MM.1S (cell line): ENCODE data around the gene GIPR.
"Not testable (repeated sequence)": the region's sequence is repeated elsewhere in the genome, so short reads cannot be mapped to it uniquely, and the experiment has no call there.

Experiments used
- DNase-seq: peaks from one replicate; pipeline ENCODE4 v3.0.0-alpha.2; 2015
- H2AFZ ChIP-seq: fragments of 300-600 bp; sonication (generic); 2 replicates; pipeline ENCODE4 v1.6.0; 2016; ENCODE audit warnings: antibody characterized with exemption, low read length
- H3F3A ChIP-seq: fragments of 300-600 bp; sonication (generic); 2 replicates; pipeline ENCODE4 v1.6.1; 2016; ENCODE audit warnings: mild to moderate bottlenecking, antibody characterized with exemption, low read length, moderate library complexity, mixed read lengths; ENCODE audit not compliant: insufficient read depth
- H3K27ac ChIP-seq: fragments of 300-600 bp; sonication (generic); 2 replicates; pipeline ENCODE4 v1.5.1; 2016; ENCODE audit warnings: mild to moderate bottlenecking, low read length
- H3K27me3 ChIP-seq: fragments of 300-600 bp; sonication (generic); replicated peaks from 2 replicates; pipeline ENCODE4 v1.6.0; 2016; ENCODE audit warnings: low read length; ENCODE audit not compliant: insufficient read depth
- H3K36me3 ChIP-seq: fragments of 300-600 bp; sonication (generic); replicated peaks from 2 replicates; pipeline ENCODE4 v1.6.1; 2016; ENCODE audit warnings: mild to moderate bottlenecking, low read length, mixed read lengths; ENCODE audit not compliant: insufficient read depth
- H3K4me1 ChIP-seq: fragments of 300-600 bp; sonication (generic); 2 replicates; pipeline ENCODE4 v1.6.1; 2016; ENCODE audit warnings: low read length, mixed read lengths
- H3K4me2 ChIP-seq: fragments of 300-600 bp; sonication (generic); 2 replicates; pipeline ENCODE4 v1.6.0; 2016; ENCODE audit warnings: low read depth, low read length
- H3K4me3 ChIP-seq: fragments of 300-600 bp; sonication (generic); 2 replicates; pipeline ENCODE4 v1.5.1; 2016; ENCODE audit warnings: low read length, mixed read lengths
- H3K79me2 ChIP-seq: fragments of 300-600 bp; sonication (generic); 2 replicates; pipeline ENCODE4 v1.6.1; 2016; ENCODE audit warnings: mixed run types, low read length, mixed read lengths
- H3K9ac ChIP-seq: fragments of 300-600 bp; sonication (generic); 2 replicates; pipeline ENCODE4 v1.6.1; 2016; ENCODE audit warnings: low read length, mixed read lengths
- H3K9me2 ChIP-seq: fragments of 300-600 bp; sonication (generic); replicated peaks from 2 replicates; pipeline ENCODE4 v1.6.1; 2016; ENCODE audit warnings: mild to moderate bottlenecking, low read length, mixed read lengths; ENCODE audit not compliant: insufficient read depth
- H3K9me3 ChIP-seq: fragments of 300-600 bp; sonication (generic); replicated peaks from 2 replicates; pipeline ENCODE4 v1.6.1; 2016; ENCODE audit warnings: mild to moderate bottlenecking, low read length, mixed read lengths; ENCODE audit not compliant: insufficient read depth
- H4K20me1 ChIP-seq: fragments of 300-600 bp; sonication (generic); 2 replicates; pipeline ENCODE4 v1.6.1; 2016; ENCODE audit warnings: mild to moderate bottlenecking, low read length, moderate library complexity, mixed read lengths; ENCODE audit not compliant: insufficient read depth
- CTCF ChIP-seq: fragments of 300-600 bp; sonication (generic); IDR thresholded peaks from 2 replicates; pipeline ENCODE4 v1.5.1; 2016; ENCODE audit warnings: antibody characterized with exemption, low read length, mixed read lengths
- EZH2 ChIP-seq: fragments of 300-600 bp; sonication (generic); optimal IDR thresholded peaks from 2 replicates; pipeline ENCODE3; 2017; ENCODE audit warnings: low read depth, mild to moderate bottlenecking, antibody characterized with exemption, low read length, mixed read lengths
- EZH2phosphoT487 ChIP-seq: fragments of 300-600 bp; sonication (generic); IDR thresholded peaks from 2 replicates; pipeline ENCODE4 v1.6.1; 2018; ENCODE audit warnings: antibody characterized with exemption, low read length

The GIPR gene

DNA sequence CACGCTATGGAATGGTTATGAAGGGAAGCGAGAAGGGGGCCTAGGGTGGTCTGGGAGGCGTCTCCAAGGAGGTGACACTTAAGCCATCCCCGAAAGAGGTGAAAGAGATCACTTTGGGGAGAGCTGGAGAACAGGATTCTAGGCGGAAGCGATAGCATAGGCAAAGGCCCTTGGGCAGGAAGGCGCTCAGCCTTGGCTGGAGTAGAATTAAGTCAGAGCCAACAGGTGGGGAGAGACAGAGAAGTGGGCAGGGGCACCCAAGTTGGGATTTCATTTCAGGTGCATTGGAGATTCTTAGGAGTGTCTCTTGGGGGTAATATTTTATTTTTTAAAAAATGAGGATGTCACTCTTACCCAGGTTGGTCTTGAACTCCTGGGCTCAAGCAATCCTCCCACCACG lies 14.1 kb downstream of the GIPR start:
- peak overlapping the region; percentile 88 for H2AFZ ChIP-seq
- no peaks in the 10 kb centered on the region for H4K20me1 ChIP-seq
- H3K27me3 ChIP-seq, result peaks cover 4% of the 10 kb centered on the region
- no peaks in the 10 kb centered on the region for H3K9me3 ChIP-seq
- peak overlapping the region; percentile 99 for H3K4me2 ChIP-seq
- no peak overlapping the region for H3K27ac ChIP-seq
- no peak for DNase-seq
- peak overlapping the region; percentile 43; the same call in 1 of the 2 replicates for H3K9ac ChIP-seq
- no peaks in the 10 kb centered on the region for H3K9me2 ChIP-seq
- no peak for TF ChIP-seq EZH2
- no peak for TF ChIP-seq EZH2phosphoT487
- H3K4me1 ChIP-seq, result peaks cover 11% of the 10 kb centered on the region
- H3F3A ChIP-seq, result 0 out of 2 replicates have a peak, but pooled peaks cover 9% of the 10 kb centered on the region
- H3K36me3 ChIP-seq, result no peaks in the 10 kb centered on the region
- H3K79me2 ChIP-seq, result no peaks in the 10 kb centered on the region
- H3K4me3 ChIP-seq, result peak overlapping the region; percentile 61; the same call in 1 of the 2 replicates

GRCh38 chr19:45682908-45683307 lies 14.9 kb downstream of the GIPR start:
- DNase-seq, result no peak
- Histone ChIP-seq H3K9me3 (no peaks in the 10 kb centered on the region), H3K27me3 (peaks cover under 1% of the 10 kb centered on the region; the same call in 1 of the 2 replicates), H4K20me1 (no peaks in the 10 kb centered on the region), H2AFZ (no peak overlapping the region), H3K9ac (no peak overlapping the region), H3K4me2 (no peak overlapping the region), H3K4me3 (no peak overlapping the region), H3K9me2 (no peaks in the 10 kb centered on the region), H3K36me3 (0 out of 2 replicates have a peak, but pooled peaks cover 4% of the 10 kb centered on the region), H3K79me2 (0 out of 2 replicates have a peak, but pooled peaks cover 4% of the 10 kb centered on the region), H3K27ac (no peak overlapping the region), H3K4me1 (peaks cover 7% of the 10 kb centered on the region), H3F3A (0 out of 2 replicates have a peak, but pooled peaks cover 9% of the 10 kb centered on the region)
- no peak for TF ChIP-seq EZH2
- no peak for TF ChIP-seq CTCF
- TF ChIP-seq EZH2phosphoT487, result no peak

DNA sequence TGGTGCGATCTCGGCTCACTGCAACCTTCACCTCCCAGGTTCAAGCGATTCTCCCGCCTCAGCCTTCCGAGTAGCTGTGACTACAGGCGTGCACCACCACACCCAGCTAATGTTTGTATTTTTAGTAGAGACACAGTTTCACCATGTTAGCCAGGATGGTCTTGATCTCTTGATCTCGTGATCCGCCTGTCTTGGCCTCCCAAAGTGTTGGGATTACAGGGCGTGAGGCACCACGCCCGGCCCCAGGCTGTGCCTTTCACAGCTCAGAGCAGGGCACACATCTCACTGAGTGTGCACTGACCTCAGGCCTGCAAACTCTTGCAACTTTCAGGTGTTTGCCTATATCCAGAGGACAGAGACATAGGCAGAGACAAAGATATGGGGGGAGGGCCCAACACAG lies 17.0 kb downstream of the GIPR start:
- not testable (repeated sequence) for H3K4me3 ChIP-seq, H4K20me1 ChIP-seq, H3K9me3 ChIP-seq, H3K4me2 ChIP-seq, H3K9ac ChIP-seq, DNase-seq, H3K4me1 ChIP-seq, H3K36me3 ChIP-seq, H3K27ac ChIP-seq, H3F3A ChIP-seq, H3K9me2 ChIP-seq, H2AFZ ChIP-seq, H3K27me3 ChIP-seq
- H3K79me2 ChIP-seq, result peaks cover 13% of the 10 kb centered on the region; the same call in 1 of the 2 replicates

DNA sequence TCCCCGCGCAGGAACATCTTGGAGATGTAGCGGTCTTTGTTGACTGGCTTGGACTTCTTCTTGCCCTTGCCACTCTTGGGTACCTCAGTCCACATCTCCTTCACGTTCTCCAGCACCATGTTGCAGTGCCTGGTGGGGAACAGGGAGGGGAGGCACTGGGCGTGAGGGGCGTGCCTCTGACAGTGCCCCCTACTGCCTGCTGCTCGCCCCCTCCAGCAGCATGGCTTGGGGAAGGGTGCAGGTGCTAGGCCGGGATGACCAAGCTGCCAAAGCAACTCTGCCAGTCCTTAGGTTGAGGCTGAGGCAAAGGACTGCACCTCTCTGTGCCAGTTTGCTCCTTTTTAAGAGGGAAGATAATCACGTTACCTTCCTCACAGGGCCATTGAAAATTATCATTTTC lies 19.6 kb downstream of the GIPR start:
- H4K20me1 ChIP-seq, result no peaks in the 10 kb centered on the region
- no peaks in the 10 kb centered on the region for H3K27me3 ChIP-seq

More for the DNA sequence above, 19.6 kb downstream of the GIPR start:
- DNase-seq, result no peak
- Histone ChIP-seq H3K4me1 (0 out of 2 replicates have a peak, but pooled peaks cover 5% of the 10 kb centered on the region), H3K27ac (no peak overlapping the region), H3K9ac (no peak overlapping the region), H3K9me3 (no peaks in the 10 kb centered on the region), H3K4me3 (no peak overlapping the region), H2AFZ (no peak overlapping the region), H3K9me2 (no peaks in the 10 kb centered on the region), H3K36me3 (0 out of 2 replicates have a peak, but pooled peaks cover 9% of the 10 kb centered on the region), H3K4me2 (no peak overlapping the region), H3F3A (0 out of 2 replicates have a peak, but pooled peaks cover 9% of the 10 kb centered on the region), H3K79me2 (peaks cover 30% of the 10 kb centered on the region)
- TF ChIP-seq CTCF (no peak), EZH2phosphoT487 (no peak), EZH2 (no peak)
